A549 (cell line): Measurements from ENCODE around the gene GORASP1. TPM values are rescaled to one million over a fixed set of nuclear protein-coding genes. Genes with fewer than 3 reads are reported as not detected.

ENCODE experiments used
- ATAC-seq, 2 experiments: fragments of 200-7000 bp in 1 of 2; fragments of >200 bp in 1 of 2; cut with Nextera tagmentation in 1 of 2; cut with Tn5 transposase in 1 of 2; 3 replicates each; pipeline versions ENCODE4 v1.8.0 to v1.9.1; 2018 to 2020; ENCODE audit warnings: mild to moderate bottlenecking in 1 of 2, moderate library complexity in 1 of 2
- CTCF ChIA-PET: fragments of 300-600 bp; sonication (Branson Sonifier 250); formaldehyde crosslinking; extraction: SDS; loops from one replicate; lab custom pipeline; 2021; ENCODE audit warnings: antibody characterized with exemption, inconsistent platforms; lab: Yijun Ruan, JAX
- POLR2A ChIA-PET: fragments of 350-600 bp; formaldehyde crosslinking; extraction: SDS; loops from one replicate; lab custom pipeline; 2021; ENCODE audit warnings: antibody characterized with exemption, inconsistent platforms; lab: Yijun Ruan, JAX
- DNase-seq, 2 experiments: peaks; one replicate each; pipeline versions ENCODE4 v3.0.0 to v3.0.0-alpha.2; 2011 to 2016; ENCODE audit warnings: low read depth in 1 of 2, low spot score in 1 of 2
- FAIRE-seq: peaks from 2 replicates; lab custom pipeline; 2011; peaks lifted over from hg19 to GRCh38; lab: Jason Lieb, UNC
- H3K27ac ChIP-seq, 2 experiments: fragments of >200 bp; sonication (Bioruptor Twin); formaldehyde crosslinking; 3 replicates each; pipeline ENCODE4 v1.5.1; 2016 to 2017
- H3K4me1 ChIP-seq: fragments of >200 bp; sonication (Bioruptor Twin); formaldehyde crosslinking; 3 replicates; pipeline ENCODE4 v1.6.1; 2016
- H3K4me2 ChIP-seq: fragments of >200 bp; sonication (Bioruptor Twin); formaldehyde crosslinking; 3 replicates; pipeline ENCODE4 v1.6.1; 2016
- H3K4me3 ChIP-seq: fragments of >200 bp; sonication (Bioruptor Twin); formaldehyde crosslinking; 3 replicates; pipeline ENCODE4 v1.5.1; 2016
- H3K9me3 ChIP-seq: fragments of >200 bp; sonication (Bioruptor Twin); formaldehyde crosslinking; 3 replicates; pipeline ENCODE4 v1.6.1; 2016
- CEBPB ChIP-seq, 2 experiments: fragments of >200 bp in 1 of 2; sonication (Bioruptor Twin) in 1 of 2; formaldehyde crosslinking in 1 of 2; IDR thresholded peaks; 2 replicates each; pipeline ENCODE4 v1.6.1; 2012 to 2016
- FOSL2 ChIP-seq, 2 experiments: fragments of 450-650 bp in 1 of 2; fragments of >200 bp in 1 of 2; sonication (Bioruptor Twin) in 1 of 2; formaldehyde crosslinking; IDR thresholded peaks; 2 replicates each; pipeline versions ENCODE4 v1.5.0 to v1.6.1; 2016 to 2020; ENCODE audit warnings: mild to moderate bottlenecking in 1 of 2, moderate library complexity in 1 of 2
- HOXB13 ChIP-seq: fragments of 250-450 bp; sonication (Bioruptor Pico); IDR thresholded peaks from 2 replicates; pipeline ENCODE4 v1.5.0; 2020; ENCODE audit warnings: low read depth, mild to moderate bottlenecking, moderate library complexity
- JUN ChIP-seq, 2 experiments: fragments of >200 bp; sonication (Bioruptor Twin); formaldehyde crosslinking; IDR thresholded peaks; 2 replicates in 1 of 2; 3 replicates in 1 of 2; pipeline ENCODE4 v1.6.1; 2016 to 2017
- MYC ChIP-seq: IDR thresholded peaks from 2 replicates; pipeline ENCODE4 v1.6.1; 2012; ENCODE audit warnings: mild to moderate bottlenecking, inconsistent platforms, low read length, improper control_type of control experiment, borderline replicate concordance
- PHF8 ChIP-seq: fragments of 200-600 bp; sonication (generic); IDR thresholded peaks from 2 replicates; pipeline ENCODE4 v1.6.1; 2016; ENCODE audit warnings: low read depth, mild to moderate bottlenecking, antibody characterized with exemption, moderate library complexity, borderline replicate concordance
- POLR2A ChIP-seq: IDR thresholded peaks from 2 replicates; pipeline ENCODE4 v1.6.1; 2012; ENCODE audit warnings: mild to moderate bottlenecking, low read length
- WGBS: methylation state at CpG from one replicate; pipeline ENCODE4 v1.1.6; 2017; ENCODE audit errors: missing lambda C conversion rate; 5-methylcytosine and 5-hydroxymethylcytosine counted together
- polyA minus RNA-seq: library from RNA; depleted of rRNA, polyadenylated mRNA; stranded (reverse); fragments of >200 nt; gene quantifications from 2 replicates; pipeline ENCODE4 v1.2.3, GENCODE V29; 2011; rRNA and poly(A)+ RNA removed
- polyA plus RNA-seq, 4 experiments: library from polyadenylated mRNA; depleted of rRNA in 3 of 4; stranded (reverse); fragments of >200 nt; fragmentation: RNase III in 1 of 4; extraction: RNeasy Plus Mini Kit Qiagen cat#74134 plus additional on column Dnase treatment in 1 of 4; gene quantifications; 2 replicates in 3 of 4; 3 replicates in 1 of 4; pipeline ENCODE4 v1.2.3, GENCODE V29; 2011 to 2017
- TF ChIP-seq, protein P1 (sequence below): fragments of 250-450 bp; sonication (Bioruptor Pico); IDR thresholded peaks from 2 replicates; pipeline ENCODE4 v1.5.0; 2021; ENCODE audit warnings: mild to moderate bottlenecking, moderate library complexity, borderline replicate concordance
- TF ChIP-seq, protein P2 (sequence below): fragments of 200-600 bp; sonication (generic); IDR thresholded peaks from 2 replicates; pipeline ENCODE4 v1.6.1; 2016; ENCODE audit warnings: antibody characterized with exemption, mild to moderate bottlenecking, moderate library complexity
- TF ChIP-seq, protein P3 (sequence below): fragments of 450-650 bp; IDR thresholded peaks from 2 replicates; pipeline ENCODE4 v1.6.1; 2014; ENCODE audit warnings: antibody characterized with exemption
- TF ChIP-seq, protein P4 (sequence below): fragments of 250-450 bp; sonication (Bioruptor Pico); IDR thresholded peaks from 2 replicates; pipeline ENCODE4 v1.5.0; 2020; ENCODE audit warnings: low read depth, mild to moderate bottlenecking, moderate library complexity
- TF ChIP-seq, protein P5 (sequence below): IDR thresholded peaks from 2 replicates; pipeline ENCODE4 v1.6.1; 2012
- TF ChIP-seq, protein P6 (sequence below): IDR thresholded peaks from 2 replicates; pipeline ENCODE4 v1.6.1; 2012; ENCODE audit warnings: low read depth, borderline replicate concordance

The GORASP1 gene
- polyA plus RNA-seq (2011; rRNA removed) (30.3 and 38.9 TPM in 2 replicates), polyA plus RNA-seq (2017; fragmentation: RNase III; extraction: RNeasy Plus Mini Kit Qiagen cat#74134 plus additional on column Dnase treatment) (27.4 to 36.3 TPM (median 32.3 TPM) in 3 replicates), polyA minus RNA-seq (44.6 and 45.2 TPM in 2 replicates)
- polyA plus RNA-seq (2012; cell fraction: cytosol; rRNA removed), result 28.3 and 35.0 TPM in 2 replicates
- polyA plus RNA-seq (2012; cell fraction: nucleus; rRNA removed), result 90.4 and 93.9 TPM in 2 replicates

DNA sequence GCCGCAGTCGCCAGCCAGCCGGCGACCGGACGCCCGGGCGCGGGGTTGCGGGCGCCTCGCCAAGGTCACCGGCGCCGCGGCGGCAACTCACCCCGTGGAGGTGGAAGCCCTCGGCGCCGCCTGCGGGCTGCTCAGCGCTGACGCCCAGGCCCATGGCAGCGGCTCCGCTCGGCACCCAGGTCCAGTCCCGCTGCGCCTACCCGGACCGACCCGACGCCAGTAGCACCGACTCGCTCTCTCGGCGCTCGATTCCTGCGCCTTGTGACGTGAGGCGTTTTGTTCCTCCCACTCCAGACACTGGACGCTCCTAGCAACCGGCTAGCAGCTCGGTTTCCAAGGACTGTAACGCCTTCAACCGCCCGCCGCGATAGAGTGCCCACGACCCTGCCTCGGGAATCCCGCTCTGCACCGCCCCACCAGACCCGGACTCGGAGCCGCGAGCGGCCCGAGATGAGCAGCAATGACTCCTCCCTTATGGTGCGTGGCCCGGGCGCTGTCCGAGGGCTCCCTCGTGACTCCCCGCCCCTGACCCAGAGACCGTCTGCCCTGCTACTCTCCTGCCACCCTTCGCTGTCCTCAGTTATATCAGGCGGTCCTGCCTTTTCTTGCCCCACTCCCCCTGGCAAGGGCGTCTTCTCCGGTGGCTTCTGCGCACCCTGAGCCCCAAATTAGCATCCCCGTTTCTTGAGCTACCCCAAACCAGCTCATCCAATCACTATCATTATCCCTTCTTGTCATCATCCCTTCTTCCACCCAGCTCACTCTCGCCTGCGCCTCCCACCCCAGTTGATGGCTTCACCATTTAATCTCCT lies at the start of gene GORASP1, which contains the start of gene TTC21A:
Gene GORASP1 (minus strand): TSS at position 240 of the 812 bp plus-strand sequence. CDS start 86 bp downstream, at position 154.
Gene TTC21A (plus strand): TSS at position 293 of the 812 bp plus-strand sequence. CDS start 158 bp downstream, at position 451.
- DNase-seq, result peak; percentile 82 to 91
- TF ChIP-seq, protein P1, sequence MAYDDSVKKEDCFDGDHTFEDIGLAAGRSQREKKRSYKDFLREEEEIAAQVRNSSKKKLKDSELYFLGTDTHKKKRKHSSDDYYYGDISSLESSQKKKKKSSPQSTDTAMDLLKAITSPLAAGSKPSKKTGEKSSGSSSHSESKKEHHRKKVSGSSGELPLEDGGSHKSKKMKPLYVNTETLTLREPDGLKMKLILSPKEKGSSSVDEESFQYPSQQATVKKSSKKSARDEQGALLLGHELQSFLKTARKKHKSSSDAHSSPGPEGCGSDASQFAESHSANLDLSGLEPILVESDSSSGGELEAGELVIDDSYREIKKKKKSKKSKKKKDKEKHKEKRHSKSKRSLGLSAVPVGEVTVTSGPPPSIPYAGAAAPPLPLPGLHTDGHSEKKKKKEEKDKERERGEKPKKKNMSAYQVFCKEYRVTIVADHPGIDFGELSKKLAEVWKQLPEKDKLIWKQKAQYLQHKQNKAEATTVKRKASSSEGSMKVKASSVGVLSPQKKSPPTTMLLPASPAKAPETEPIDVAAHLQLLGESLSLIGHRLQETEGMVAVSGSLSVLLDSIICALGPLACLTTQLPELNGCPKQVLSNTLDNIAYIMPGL, result no peak
- TF ChIP-seq PHF8 (peak; percentile 93), JUN (IDR thresholded peaks at IDR 0.05) (peak in 1 of 2 experiments; percentile 71; a peak in 2 of 5 replicates), MYC (0 out of 2 replicates have a peak, but pooled peaks have one; percentile 45), CEBPB (IDR thresholded peaks at IDR 0.05) (no peak), HOXB13 (0 out of 2 replicates have a peak, but pooled peaks have one; percentile 29), POLR2A (peak; percentile 79), FOSL2 (IDR thresholded peaks at IDR 0.05) (no peak), FOSL2 (CRISPR knock-in tag; IDR thresholded peaks at IDR 0.05) (0 out of 2 replicates have a peak, but pooled peaks have one; percentile 23)
- TF ChIP-seq, protein P2, sequence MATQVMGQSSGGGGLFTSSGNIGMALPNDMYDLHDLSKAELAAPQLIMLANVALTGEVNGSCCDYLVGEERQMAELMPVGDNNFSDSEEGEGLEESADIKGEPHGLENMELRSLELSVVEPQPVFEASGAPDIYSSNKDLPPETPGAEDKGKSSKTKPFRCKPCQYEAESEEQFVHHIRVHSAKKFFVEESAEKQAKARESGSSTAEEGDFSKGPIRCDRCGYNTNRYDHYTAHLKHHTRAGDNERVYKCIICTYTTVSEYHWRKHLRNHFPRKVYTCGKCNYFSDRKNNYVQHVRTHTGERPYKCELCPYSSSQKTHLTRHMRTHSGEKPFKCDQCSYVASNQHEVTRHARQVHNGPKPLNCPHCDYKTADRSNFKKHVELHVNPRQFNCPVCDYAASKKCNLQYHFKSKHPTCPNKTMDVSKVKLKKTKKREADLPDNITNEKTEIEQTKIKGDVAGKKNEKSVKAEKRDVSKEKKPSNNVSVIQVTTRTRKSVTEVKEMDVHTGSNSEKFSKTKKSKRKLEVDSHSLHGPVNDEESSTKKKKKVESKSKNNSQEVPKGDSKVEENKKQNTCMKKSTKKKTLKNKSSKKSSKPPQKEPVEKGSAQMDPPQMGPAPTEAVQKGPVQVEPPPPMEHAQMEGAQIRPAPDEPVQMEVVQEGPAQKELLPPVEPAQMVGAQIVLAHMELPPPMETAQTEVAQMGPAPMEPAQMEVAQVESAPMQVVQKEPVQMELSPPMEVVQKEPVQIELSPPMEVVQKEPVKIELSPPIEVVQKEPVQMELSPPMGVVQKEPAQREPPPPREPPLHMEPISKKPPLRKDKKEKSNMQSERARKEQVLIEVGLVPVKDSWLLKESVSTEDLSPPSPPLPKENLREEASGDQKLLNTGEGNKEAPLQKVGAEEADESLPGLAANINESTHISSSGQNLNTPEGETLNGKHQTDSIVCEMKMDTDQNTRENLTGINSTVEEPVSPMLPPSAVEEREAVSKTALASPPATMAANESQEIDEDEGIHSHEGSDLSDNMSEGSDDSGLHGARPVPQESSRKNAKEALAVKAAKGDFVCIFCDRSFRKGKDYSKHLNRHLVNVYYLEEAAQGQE, result peak; percentile 18; the same call in 1 of the 2 replicates
- TF ChIP-seq, protein P3, sequence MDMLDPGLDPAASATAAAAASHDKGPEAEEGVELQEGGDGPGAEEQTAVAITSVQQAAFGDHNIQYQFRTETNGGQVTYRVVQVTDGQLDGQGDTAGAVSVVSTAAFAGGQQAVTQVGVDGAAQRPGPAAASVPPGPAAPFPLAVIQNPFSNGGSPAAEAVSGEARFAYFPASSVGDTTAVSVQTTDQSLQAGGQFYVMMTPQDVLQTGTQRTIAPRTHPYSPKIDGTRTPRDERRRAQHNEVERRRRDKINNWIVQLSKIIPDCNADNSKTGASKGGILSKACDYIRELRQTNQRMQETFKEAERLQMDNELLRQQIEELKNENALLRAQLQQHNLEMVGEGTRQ, result peak; percentile 43; the same call in 1 of the 2 replicates
- TF ChIP-seq, protein P4, sequence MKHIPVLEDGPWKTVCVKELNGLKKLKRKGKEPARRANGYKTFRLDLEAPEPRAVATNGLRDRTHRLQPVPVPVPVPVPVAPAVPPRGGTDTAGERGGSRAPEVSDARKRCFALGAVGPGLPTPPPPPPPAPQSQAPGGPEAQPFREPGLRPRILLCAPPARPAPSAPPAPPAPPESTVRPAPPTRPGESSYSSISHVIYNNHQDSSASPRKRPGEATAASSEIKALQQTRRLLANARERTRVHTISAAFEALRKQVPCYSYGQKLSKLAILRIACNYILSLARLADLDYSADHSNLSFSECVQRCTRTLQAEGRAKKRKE (CRISPR knock-in tag), result no peak
- TF ChIP-seq, protein P5, sequence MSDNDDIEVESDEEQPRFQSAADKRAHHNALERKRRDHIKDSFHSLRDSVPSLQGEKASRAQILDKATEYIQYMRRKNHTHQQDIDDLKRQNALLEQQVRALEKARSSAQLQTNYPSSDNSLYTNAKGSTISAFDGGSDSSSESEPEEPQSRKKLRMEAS, result peak; percentile 22; the same call in 1 of the 2 replicates
- TF ChIP-seq, protein P6, sequence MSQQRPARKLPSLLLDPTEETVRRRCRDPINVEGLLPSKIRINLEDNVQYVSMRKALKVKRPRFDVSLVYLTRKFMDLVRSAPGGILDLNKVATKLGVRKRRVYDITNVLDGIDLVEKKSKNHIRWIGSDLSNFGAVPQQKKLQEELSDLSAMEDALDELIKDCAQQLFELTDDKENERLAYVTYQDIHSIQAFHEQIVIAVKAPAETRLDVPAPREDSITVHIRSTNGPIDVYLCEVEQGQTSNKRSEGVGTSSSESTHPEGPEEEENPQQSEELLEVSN, result peak; percentile 24; the same call in 1 of the 2 replicates
- TF ChIP-seq, all 56 proteins: peak for 10
- peaks cover 13% of the 10 kb centered on the region; the same call in 2 of the 3 replicates for H3K4me1 ChIP-seq
- H3K4me3 ChIP-seq, result peak within 1 kb of the TSS; percentile 83
- peak; percentile 83 to 87 for ATAC-seq
- FAIRE-seq, result no peak
- POLR2A ChIA-PET, result interaction anchor here (0.6 to 1.4 kb wide), 5 partner anchors 19 to 181 kb away, joined by 3 to 8 read pairs (median 4); no protein-coding TSS in a partner anchor
- WGBS, result 2% methylated on average over 29 of the region's 74 CpGs
- CTCF ChIA-PET, result interaction anchor here (0.8 to 14.1 kb wide), 9 partner anchors 15 to 183 kb away, joined by 3 to 164 read pairs (median 4); no protein-coding TSS in a partner anchor
- H3K9me3 ChIP-seq, result no peaks in the 10 kb centered on the region
- H3K27ac ChIP-seq, result peak within 1 kb of the TSS; percentile 92 to 95
- peak within 1 kb of the TSS; percentile 98 for H3K4me2 ChIP-seq
